HG03457 (cell line): ENCODE measurements around the gene CCT5.
"Not testable (repeated sequence)": the region's sequence is repeated elsewhere in the genome, so short reads cannot be mapped to it uniquely, and the experiment has no call there.

Experiments
- ATAC-seq: cut with Tn5 transposase; IDR thresholded peaks from one replicate; pipeline ENCODE4 v1.9.1; 2021; ENCODE audit warnings: moderate number of reproducible peaks; ENCODE audit not compliant: unreplicated experiment

CCT5 gene

GRCh38 chr5:10244342-10244944 is 5.6 kb upstream of the CCT5 start:
- ATAC-seq, result no peak

- ATAC-seq, result no peak
Observed at GRCh38 chr5:10246761-10247160, 3.3 kb upstream of the CCT5 start.

- ATAC-seq, result not testable (repeated sequence)
Observed at GRCh38 chr5:10247217-10247616, 2.9 kb upstream of the CCT5 start.

GRCh38 chr5:10248378-10249260 is 1.5 kb upstream of the CCT5 start:
- no peak for ATAC-seq

GRCh38 chr5:10250806-10251276 is 761 bp downstream of the CCT5 start:
- ATAC-seq, result no peak

GRCh38 chr5:10251405-10251804 is 1.3 kb downstream of the CCT5 start:
- ATAC-seq, result no peak

- ATAC-seq, result no peak
Observed at GRCh38 chr5:10253390-10253789, 3.3 kb downstream of the CCT5 start.

GRCh38 chr5:10254686-10255085 is 4.6 kb downstream of the CCT5 start:
- ATAC-seq, result no peak

GRCh38 chr5:10257870-10258269 is 7.8 kb downstream of the CCT5 start:
- ATAC-seq, result no peak

- no peak for ATAC-seq
Observed at GRCh38 chr5:10259899-10260298, 9.8 kb downstream of the CCT5 start.

- ATAC-seq, result no peak
Observed at GRCh38 chr5:10261065-10261464, 11.0 kb downstream of the CCT5 start.

- no peak for ATAC-seq
Observed at GRCh38 chr5:10262121-10262774, 12.2 kb downstream of the CCT5 start.

- ATAC-seq, result no peak
Observed at GRCh38 chr5:10262995-10263394, 12.9 kb downstream of the CCT5 start.

- ATAC-seq, result no peak
Observed at GRCh38 chr5:10264604-10265003, 14.5 kb downstream of the CCT5 start.

GRCh38 chr5:10265245-10266109 is 15.4 kb downstream of the CCT5 start:
- ATAC-seq, result no peak

- no peak for ATAC-seq
Observed at GRCh38 chr5:10266137-10266536, 16.1 kb downstream of the CCT5 start.

GRCh38 chr5:10266839-10267238 is 16.8 kb downstream of the CCT5 start:
- ATAC-seq, result no peak

- no peak for ATAC-seq
Observed at GRCh38 chr5:10268100-10268499, 18.0 kb downstream of the CCT5 start.

GRCh38 chr5:10272053-10272874 is 22.2 kb downstream of the CCT5 start:
- no peak for ATAC-seq

GRCh38 chr5:10272875-10273209 is 22.8 kb downstream of the CCT5 start:
- not testable (repeated sequence) for ATAC-seq
